NOMO-1 treated with DMSO at 0.1 percent for 48 hours (cell line): Measurements from ENCODE around the gene SPEG.

Experiments
- DNase-seq: peaks from one replicate; lab custom pipeline; 2025; ENCODE audit not compliant: unreplicated experiment; lab: John Stamatoyannopoulos, UW

The SPEG gene

GRCh38 chr2:219475697-219476651, 41.3 kb downstream of the SPEG start:
- DNase-seq = peak; percentile 19

GRCh38 chr2:219476652-219477151, 42.1 kb downstream of the SPEG start:
- DNase-seq = no peak

GRCh38 chr2:219477179-219477578, 42.5 kb downstream of the SPEG start:
- no peak for DNase-seq

GRCh38 chr2:219477815-219478214, 43.2 kb downstream of the SPEG start:
- no peak for DNase-seq

GRCh38 chr2:219478916-219479315, 44.3 kb downstream of the SPEG start:
- no peak for DNase-seq

GRCh38 chr2:219480004-219480403, 45.4 kb downstream of the SPEG start:
- no peak for DNase-seq

GRCh38 chr2:219482674-219483405, 48.2 kb downstream of the SPEG start:
- DNase-seq = no peak

- no peak for DNase-seq
Observed at GRCh38 chr2:219483451-219484342, 49.1 kb downstream of the SPEG start.

- DNase-seq = no peak
Observed at GRCh38 chr2:219484343-219485200, 49.9 kb downstream of the SPEG start.

GRCh38 chr2:219485201-219485580, 50.5 kb downstream of the SPEG start:
- no peak for DNase-seq

- no peak for DNase-seq
Observed at GRCh38 chr2:219486380-219486959, 51.8 kb downstream of the SPEG start.

GRCh38 chr2:219488149-219488843, 53.7 kb downstream of the SPEG start:
- DNase-seq = no peak

GRCh38 chr2:219488844-219489194, 54.2 kb downstream of the SPEG start:
- no peak for DNase-seq

GRCh38 chr2:219489315-219489714, 54.7 kb downstream of the SPEG start:
- DNase-seq = no peak

- DNase-seq = no peak
Observed at GRCh38 chr2:219490186-219490585, 55.5 kb downstream of the SPEG start.

GRCh38 chr2:219490600-219491130, 56.0 kb downstream of the SPEG start:
- no peak for DNase-seq

GRCh38 chr2:219491278-219491963, 56.8 kb downstream of the SPEG start:
- no peak for DNase-seq

GRCh38 chr2:219492575-219492974, 57.9 kb downstream of the SPEG start:
- no peak for DNase-seq
